Neutrophil (primary cell): Measurements from ENCODE around the gene DTNA.

Experiments used
- H3K27ac ChIP-seq: fragments of 200-600 bp; sonication (generic); 2 replicates; pipeline ENCODE4 v1.5.1; 2016; ENCODE audit warnings: mild to moderate bottlenecking, moderate library complexity
- H3K27me3 ChIP-seq: fragments of 200-600 bp; sonication (generic); 2 replicates; pipeline ENCODE4 v1.6.0; 2016; ENCODE audit warnings: mild to moderate bottlenecking
- H3K36me3 ChIP-seq: fragments of 200-600 bp; sonication (generic); 2 replicates; pipeline ENCODE4 v1.5.1; 2017
- H3K4me1 ChIP-seq, 2 experiments: fragments of 200-600 bp in 1 of 2; sonication (generic) in 1 of 2; 1 replicate in 1 of 2; 2 replicates in 1 of 2; pipeline versions ENCODE4 v1.5.1 to v1.6.1; 2013 to 2016; ENCODE audit warnings: low read depth in 1 of 2, low read length in 1 of 2, mild to moderate bottlenecking in 1 of 2, moderate library complexity in 1 of 2; ENCODE audit not compliant: control insufficient read depth in 1 of 2, insufficient read depth in 1 of 2
- H3K4me3 ChIP-seq, 2 experiments: fragments of 200-600 bp in 1 of 2; sonication (generic) in 1 of 2; 1 replicate in 1 of 2; 2 replicates in 1 of 2; pipeline ENCODE4 v1.5.1; 2013 to 2016; ENCODE audit warnings: low read depth in 1 of 2, low read length in 1 of 2, mild to moderate bottlenecking in 1 of 2, moderate library complexity in 1 of 2
- H3K9me3 ChIP-seq: fragments of 200-600 bp; sonication (generic); 2 replicates; pipeline ENCODE4 v1.5.1; 2016
- CTCF ChIP-seq: fragments of 200-600 bp; sonication (generic); IDR thresholded peaks from 2 replicates; pipeline ENCODE4 v1.5.1; 2016; ENCODE audit warnings: antibody characterized with exemption

Gene DTNA

GRCh38 chr18:34744569-34744968 lies 34.5 kb downstream of the DTNA start:
- TF ChIP-seq CTCF, result no peak
- Histone ChIP-seq H3K4me1 (no peaks in the 10 kb centered on the region), H3K4me3 (no peak overlapping the region), H3K27me3 (no peaks in the 10 kb centered on the region), H3K36me3 (no peaks in the 10 kb centered on the region), H3K9me3 (no peaks in the 10 kb centered on the region), H3K27ac (no peak overlapping the region)

- no peak overlapping the region for H3K27ac ChIP-seq
- no peak overlapping the region for H3K4me3 ChIP-seq
- TF ChIP-seq CTCF, result no peak
- no peaks in the 10 kb centered on the region for H3K36me3 ChIP-seq
- no peaks in the 10 kb centered on the region for H3K9me3 ChIP-seq
- H3K4me1 ChIP-seq, result no peaks in the 10 kb centered on the region
- H3K27me3 ChIP-seq, result no peaks in the 10 kb centered on the region
These were observed 36.5 kb downstream of the DTNA start for GRCh38 chr18:34746614-34747013.

- H3K4me1 ChIP-seq, result no peaks in the 10 kb centered on the region
- no peak overlapping the region for H3K27ac ChIP-seq
- TF ChIP-seq CTCF, result no peak
- no peaks in the 10 kb centered on the region for H3K36me3 ChIP-seq
- no peaks in the 10 kb centered on the region for H3K27me3 ChIP-seq
- H3K9me3 ChIP-seq, result no peaks in the 10 kb centered on the region
- H3K4me3 ChIP-seq, result no peak overlapping the region
These were observed 39.6 kb downstream of the DTNA start for GRCh38 chr18:34749721-34750120.

GRCh38 chr18:34752056-34752455 lies 42.0 kb downstream of the DTNA start:
- Histone ChIP-seq H3K36me3 (no peaks in the 10 kb centered on the region), H3K4me1 (no peaks in the 10 kb centered on the region), H3K27ac (no peak overlapping the region), H3K4me3 (no peak overlapping the region), H3K27me3 (no peaks in the 10 kb centered on the region), H3K9me3 (no peaks in the 10 kb centered on the region)
- no peak for TF ChIP-seq CTCF

GRCh38 chr18:34754300-34754699 lies 44.2 kb downstream of the DTNA start:
- no peaks in the 10 kb centered on the region for H3K4me1 ChIP-seq
- H3K4me3 ChIP-seq, result no peak overlapping the region
- no peaks in the 10 kb centered on the region for H3K36me3 ChIP-seq
- no peaks in the 10 kb centered on the region for H3K27me3 ChIP-seq
- TF ChIP-seq CTCF, result no peak
- H3K27ac ChIP-seq, result no peak overlapping the region
- no peaks in the 10 kb centered on the region for H3K9me3 ChIP-seq

- Histone ChIP-seq H3K27ac (no peak overlapping the region), H3K36me3 (no peaks in the 10 kb centered on the region), H3K9me3 (no peaks in the 10 kb centered on the region), H3K4me1 (no peaks in the 10 kb centered on the region), H3K4me3 (no peak overlapping the region), H3K27me3 (peaks cover 5% of the 10 kb centered on the region)
- no peak for TF ChIP-seq CTCF
These were observed 47.6 kb downstream of the DTNA start for GRCh38 chr18:34757666-34758065.
